SK-N-MC (cell line): ENCODE results near the gene PINLYP.
"Not testable (repeated sequence)": the region's sequence is repeated elsewhere in the genome, so short reads cannot be mapped to it uniquely, and the experiment has no call there.

Source experiments
- DNase-seq: peaks from one replicate; pipeline ENCODE4 v3.0.0-alpha.2; 2011; ENCODE audit warnings: low read depth, low spot score
- H3K27ac ChIP-seq: fragments of 200-600 bp; sonication (generic); 2 replicates; pipeline ENCODE4 v1.5.1; 2016; ENCODE audit warnings: mixed run types
- H3K36me3 ChIP-seq: fragments of 200-600 bp; sonication (generic); 2 replicates; pipeline ENCODE4 v1.6.1; 2017; ENCODE audit warnings: antibody characterized with exemption, low read length, mixed read lengths; ENCODE audit not compliant: insufficient read depth
- H3K4me3 ChIP-seq: fragments of 200-600 bp; sonication (generic); 2 replicates; pipeline ENCODE4 v1.5.1; 2016
- H3K9ac ChIP-seq: fragments of 200-600 bp; sonication (generic); 2 replicates; pipeline ENCODE4 v1.8.0; 2017; ENCODE audit warnings: mixed run types, mixed read lengths; ENCODE audit not compliant: insufficient read length
- H3K9me3 ChIP-seq: fragments of 200-600 bp; sonication (generic); 2 replicates; pipeline ENCODE4 v1.6.1; 2017; ENCODE audit warnings: low read depth, mild to moderate bottlenecking, antibody characterized with exemption, low read length, moderate library complexity, mixed read lengths
- EZH2 ChIP-seq: fragments of 200-600 bp; sonication (generic); IDR thresholded peaks from one replicate; pipeline ENCODE4 v1.6.1; 2017; ENCODE audit warnings: antibody characterized with exemption
- FOXP2 ChIP-seq: optimal IDR thresholded peaks from 2 replicates; pipeline ENCODE3; 2011; ENCODE audit warnings: mild to moderate bottlenecking, moderate library complexity; ENCODE audit not compliant: insufficient read depth; ENCODE audit errors: extremely low read length, control extremely low read depth
- POLR2AphosphoS5 ChIP-seq: IDR thresholded peaks from 2 replicates; pipeline ENCODE4 v1.6.1; 2012; ENCODE audit warnings: mild to moderate bottlenecking, low read depth, low read length, borderline replicate concordance

The PINLYP gene

GRCh38 chr19:43584484-43584883, 8.9 kb downstream of the PINLYP start:
- TF ChIP-seq EZH2 (no peak), FOXP2 (no peak), POLR2AphosphoS5 (no peak)
- no peak overlapping the region for H3K27ac ChIP-seq
- DNase-seq = no peak

GRCh38 chr19:43586346-43586745, 10.7 kb downstream of the PINLYP start:
- Histone ChIP-seq H3K9me3 (no peaks in the 10 kb centered on the region), H3K9ac (no peak overlapping the region), H3K4me3 (no peak overlapping the region), H3K27ac (no peak overlapping the region), H3K36me3 (no peaks in the 10 kb centered on the region)
- no peak for DNase-seq
- no peak for TF ChIP-seq FOXP2
- no peak for TF ChIP-seq EZH2
- TF ChIP-seq POLR2AphosphoS5 = no peak

More at GRCh38 chr19:43584484-43584883, 8.9 kb downstream of the PINLYP start:
- H3K4me3 ChIP-seq = no peak overlapping the region
- no peaks in the 10 kb centered on the region for H3K9me3 ChIP-seq
- H3K9ac ChIP-seq = no peak overlapping the region
- no peaks in the 10 kb centered on the region for H3K36me3 ChIP-seq

GRCh38 chr19:43587029-43587428, 11.4 kb downstream of the PINLYP start:
- H3K4me3 ChIP-seq, H3K36me3 ChIP-seq, H3K27ac ChIP-seq, DNase-seq, H3K9me3 ChIP-seq, H3K9ac ChIP-seq: not testable (repeated sequence)

- TF ChIP-seq POLR2AphosphoS5 (no peak), EZH2 (no peak), FOXP2 (no peak)
- no peak overlapping the region for H3K9ac ChIP-seq
- no peak overlapping the region for H3K27ac ChIP-seq
These were observed 13.7 kb downstream of the PINLYP start for GRCh38 chr19:43589277-43589676.

GRCh38 chr19:43589678-43590077, 14.1 kb downstream of the PINLYP start:
- TF ChIP-seq EZH2 = no peak
- Histone ChIP-seq H3K9me3 (no peaks in the 10 kb centered on the region), H3K4me3 (no peak overlapping the region), H3K36me3 (no peaks in the 10 kb centered on the region; the same call in 1 of the 2 replicates), H3K9ac (no peak overlapping the region), H3K27ac (no peak overlapping the region)
- no peak for DNase-seq

More at GRCh38 chr19:43589277-43589676, 13.7 kb downstream of the PINLYP start:
- Histone ChIP-seq H3K4me3 (no peak overlapping the region), H3K9me3 (no peaks in the 10 kb centered on the region), H3K36me3 (no peaks in the 10 kb centered on the region; the same call in 1 of the 2 replicates)
- DNase-seq = no peak

- Histone ChIP-seq H3K9me3 (no peaks in the 10 kb centered on the region), H3K9ac (no peak overlapping the region), H3K4me3 (no peak overlapping the region), H3K36me3 (no peaks in the 10 kb centered on the region; the same call in 1 of the 2 replicates), H3K27ac (no peak overlapping the region)
- no peak for DNase-seq
- TF ChIP-seq FOXP2 (no peak), EZH2 (no peak)
These were observed 16.5 kb downstream of the PINLYP start for GRCh38 chr19:43591904-43592772.

- TF ChIP-seq EZH2 (no peak), POLR2AphosphoS5 (no peak), FOXP2 (no peak)
These were observed 17.3 kb downstream of the PINLYP start for GRCh38 chr19:43592800-43593350.

GRCh38 chr19:43594081-43594697, 18.6 kb downstream of the PINLYP start:
- H3K4me3 ChIP-seq = no peak overlapping the region
- no peak overlapping the region for H3K27ac ChIP-seq
- peaks cover 3% of the 10 kb centered on the region; the same call in 1 of the 2 replicates for H3K36me3 ChIP-seq
- no peaks in the 10 kb centered on the region for H3K9me3 ChIP-seq
- no peak overlapping the region for H3K9ac ChIP-seq
- DNase-seq = no peak
- TF ChIP-seq FOXP2 = no peak
- no peak for TF ChIP-seq POLR2AphosphoS5
- TF ChIP-seq EZH2 = no peak

More at GRCh38 chr19:43592800-43593350, 17.3 kb downstream of the PINLYP start:
- Histone ChIP-seq H3K4me3 (no peak overlapping the region), H3K27ac (no peak overlapping the region), H3K9me3 (no peaks in the 10 kb centered on the region), H3K9ac (no peak overlapping the region), H3K36me3 (no peaks in the 10 kb centered on the region; the same call in 1 of the 2 replicates)
- no peak for DNase-seq
